D721Med (cell line): ENCODE data around the gene VWC2.

Experiments used
- DNase-seq: peaks from one replicate; pipeline ENCODE4 v3.0.0; 2011; ENCODE audit warnings: low spot score; ENCODE audit not compliant: insufficient read length
- FAIRE-seq: peaks from 2 replicates; lab custom pipeline; 2011; peaks lifted over from hg19 to GRCh38; lab: Jason Lieb, UNC
- CTCF ChIP-seq: IDR thresholded peaks from 2 replicates; pipeline ENCODE4 v1.5.1; 2012; ENCODE audit warnings: mild to moderate bottlenecking, control low read depth; ENCODE audit not compliant: insufficient read depth; ENCODE audit errors: missing control alignments

The VWC2 gene

GRCh38 chr7:49774459-49775064 lies 1.1 kb downstream of the VWC2 start:
- FAIRE-seq (no peak), DNase-seq (no peak)
- no peak for TF ChIP-seq CTCF

- FAIRE-seq (no peak), DNase-seq (no peak)
- TF ChIP-seq CTCF, result no peak
Observed at GRCh38 chr7:49775065-49775948, 1.9 kb downstream of the VWC2 start.

GRCh38 chr7:49775949-49776443 lies 2.6 kb downstream of the VWC2 start:
- FAIRE-seq (no peak), DNase-seq (no peak)
- no peak for TF ChIP-seq CTCF

GRCh38 chr7:49776994-49777393 lies 3.6 kb downstream of the VWC2 start:
- TF ChIP-seq CTCF, result peak; percentile 20
- DNase-seq, result no peak
- FAIRE-seq, result peak; percentile 6

GRCh38 chr7:49778731-49779270 lies 5.4 kb downstream of the VWC2 start:
- TF ChIP-seq CTCF, result no peak
- DNase-seq (no peak), FAIRE-seq (no peak)

- DNase-seq (no peak), FAIRE-seq (no peak)
- TF ChIP-seq CTCF, result no peak
Observed at GRCh38 chr7:49780953-49781352, 7.5 kb downstream of the VWC2 start.
